Stimulated activated CD4-positive, alpha-beta T cell treated with anti-CD3 and anti-CD28 coated beads, TNF-alpha, amount 100 ng/mL, for 4 hours (primary cell): ENCODE data around the gene IPO9.
"Not testable (repeated sequence)": the region's sequence is repeated elsewhere in the genome, so short reads cannot be mapped to it uniquely, and the experiment has no call there.

Source experiments
- DNase-seq, 3 experiments: peaks; one replicate each; pipeline ENCODE4 v3.0.0-alpha.2; 2020; ENCODE audit warnings: low read depth in 3 of 3

Gene IPO9

DNA sequence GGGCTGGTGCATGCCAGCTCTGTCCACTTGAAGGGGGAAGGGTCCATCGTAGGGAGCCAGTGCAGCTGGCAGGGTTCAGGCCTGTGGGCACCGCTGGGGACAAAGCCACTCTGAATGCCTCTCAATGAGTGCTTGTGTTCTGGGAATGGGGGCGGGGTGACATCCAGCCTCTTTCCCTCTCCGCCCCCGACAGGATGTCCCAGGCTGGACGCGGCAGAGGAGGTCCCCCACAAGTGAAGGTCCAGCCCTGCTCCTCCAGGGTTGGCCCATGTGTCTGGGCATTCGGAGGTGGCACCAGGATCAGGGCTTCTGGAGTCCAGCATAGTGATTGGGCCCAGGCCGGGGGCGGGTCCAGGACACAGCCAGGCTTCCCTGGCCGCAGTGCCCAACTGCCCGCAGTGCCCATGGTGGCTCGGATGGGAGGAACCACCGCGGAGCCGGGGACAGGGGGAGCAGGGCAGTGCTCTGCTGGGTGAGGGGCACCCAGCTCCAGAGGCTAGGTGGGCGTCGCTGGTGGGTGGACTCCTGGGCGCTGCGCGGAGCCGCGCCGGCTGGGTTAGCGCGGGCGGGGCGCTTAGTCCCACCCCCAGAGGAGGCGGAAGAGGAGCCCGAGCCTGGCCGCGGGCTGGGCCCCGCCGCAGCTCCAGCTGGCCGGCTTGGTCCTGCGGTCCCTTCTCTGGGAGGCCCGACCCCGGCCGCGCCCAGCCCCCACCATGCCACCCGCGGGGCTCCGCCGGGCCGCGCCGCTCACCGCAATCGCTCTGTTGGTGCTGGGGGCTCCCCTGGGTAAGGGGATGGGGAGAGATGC lies 59.5 kb downstream of the IPO9 start, which contains the start of gene SHISA4:
Gene SHISA4, plus strand, starts transcription at position 617 of the 808 bp plus-strand sequence. Its CDS starts 97 bp downstream, at position 714.
- no peak for DNase-seq

DNA sequence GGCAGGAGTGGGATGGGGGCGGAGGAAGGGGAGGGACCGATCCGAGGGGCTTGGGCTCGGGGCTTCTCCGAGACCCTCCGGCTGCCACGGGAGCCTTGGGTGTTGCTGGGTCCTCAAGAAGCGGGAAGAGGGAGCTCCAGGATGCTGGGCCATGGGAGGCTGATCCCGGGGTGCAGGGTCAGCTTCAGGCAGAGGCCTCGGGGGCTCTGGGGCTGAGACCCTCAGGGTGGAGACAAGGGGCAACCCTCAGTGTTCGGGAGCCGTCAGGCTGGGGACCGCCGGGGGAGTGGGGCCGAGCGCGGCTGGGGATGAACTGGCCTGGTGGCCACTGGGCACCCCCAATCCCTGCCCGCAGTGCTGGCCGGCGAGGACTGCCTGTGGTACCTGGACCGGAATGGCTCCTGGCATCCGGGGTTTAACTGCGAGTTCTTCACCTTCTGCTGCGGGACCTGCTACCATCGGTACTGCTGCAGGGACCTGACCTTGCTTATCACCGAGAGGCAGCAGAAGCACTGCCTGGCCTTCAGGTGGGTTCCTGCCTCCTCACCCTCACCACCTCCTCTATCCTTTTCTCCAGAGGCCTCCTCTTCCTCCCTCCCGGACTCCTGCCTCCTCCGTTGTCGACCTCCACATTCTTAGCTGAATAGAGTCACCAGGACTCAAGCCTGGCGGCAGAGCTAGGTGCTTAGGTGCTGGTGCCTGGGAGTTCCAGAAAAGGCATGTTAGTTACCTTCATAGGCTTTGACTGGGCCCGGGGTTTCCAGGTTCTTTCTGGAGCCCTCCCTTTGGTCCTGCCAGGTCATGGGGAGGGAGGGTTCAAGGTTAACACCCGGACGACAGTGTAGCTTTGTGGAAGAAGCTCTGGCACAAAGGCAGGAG lies 60.4 kb downstream of the IPO9 start:
- no peak for DNase-seq

DNA sequence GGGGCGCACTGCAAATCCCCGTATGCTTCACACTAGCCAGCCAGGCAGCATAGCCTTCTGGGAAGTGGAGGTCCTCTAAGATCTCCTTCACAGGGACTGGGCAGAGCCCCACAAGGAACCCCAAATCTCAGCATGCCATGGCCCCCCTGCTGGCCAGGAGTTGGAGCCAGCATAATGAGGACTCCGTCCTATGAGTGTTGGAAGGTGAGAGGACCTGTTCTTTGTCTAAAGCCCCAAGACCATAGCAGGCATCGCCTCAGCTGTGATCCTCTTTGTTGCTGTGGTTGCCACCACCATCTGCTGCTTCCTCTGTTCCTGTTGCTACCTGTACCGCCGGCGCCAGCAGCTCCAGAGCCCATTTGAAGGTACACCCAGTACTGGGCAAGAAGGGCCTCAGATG lies 61.3 kb downstream of the IPO9 start:
- DNase-seq: no peak

DNA sequence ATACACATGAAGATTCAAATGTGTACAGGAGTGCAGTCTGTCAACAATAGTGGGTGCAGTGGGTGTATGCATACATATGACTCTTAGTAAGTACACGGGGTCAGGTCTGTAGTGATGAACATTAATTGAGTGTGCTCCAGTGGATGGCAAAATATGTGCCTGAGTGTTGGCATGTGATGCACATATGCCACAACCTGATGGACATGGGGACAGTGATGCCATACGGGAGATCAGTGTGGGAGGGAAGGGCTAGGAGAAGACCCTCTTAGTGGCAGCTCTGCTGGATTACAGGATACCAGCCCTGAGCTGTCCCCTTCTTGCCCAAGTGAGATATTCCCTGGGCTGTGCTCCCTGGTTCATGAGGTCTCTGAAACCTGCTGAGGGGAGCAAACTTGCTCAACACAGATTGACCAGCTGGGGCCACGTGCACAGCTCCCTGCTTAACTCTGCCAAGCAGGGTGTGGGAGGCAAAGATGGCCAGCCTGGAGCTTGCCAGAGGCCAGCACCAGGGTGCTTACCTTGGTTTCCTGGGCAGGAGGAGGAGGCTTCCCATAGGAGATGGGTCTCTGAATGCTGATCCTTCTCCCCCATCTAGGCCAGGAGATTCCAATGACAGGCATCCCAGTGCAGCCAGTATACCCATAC lies 62.0 kb downstream of the IPO9 start:
- no peak for DNase-seq

DNA sequence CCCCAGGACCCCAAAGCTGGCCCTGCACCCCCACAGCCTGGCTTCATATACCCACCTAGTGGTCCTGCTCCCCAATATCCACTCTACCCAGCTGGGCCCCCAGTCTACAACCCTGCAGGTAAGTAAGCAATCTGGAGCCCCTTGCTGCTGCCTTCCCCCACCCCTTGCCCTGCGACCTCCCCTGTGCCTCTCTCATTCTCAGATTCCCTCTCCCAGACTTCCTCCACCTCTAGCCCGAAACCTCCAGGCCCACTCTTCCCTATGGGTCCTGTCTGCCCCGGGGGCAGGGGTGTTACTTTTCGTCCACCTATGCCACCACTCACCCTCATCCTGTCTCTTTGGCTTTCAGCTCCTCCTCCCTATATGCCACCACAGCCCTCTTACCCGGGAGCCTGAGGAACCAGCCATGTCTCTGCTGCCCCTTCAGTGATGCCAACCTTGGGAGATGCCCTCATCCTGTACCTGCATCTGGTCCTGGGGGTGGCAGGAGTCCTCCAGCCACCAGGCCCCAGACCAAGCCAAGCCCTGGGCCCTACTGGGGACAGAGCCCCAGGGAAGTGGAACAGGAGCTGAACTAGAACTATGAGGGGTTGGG lies 62.6 kb downstream of the IPO9 start:
- no peak for DNase-seq

DNA sequence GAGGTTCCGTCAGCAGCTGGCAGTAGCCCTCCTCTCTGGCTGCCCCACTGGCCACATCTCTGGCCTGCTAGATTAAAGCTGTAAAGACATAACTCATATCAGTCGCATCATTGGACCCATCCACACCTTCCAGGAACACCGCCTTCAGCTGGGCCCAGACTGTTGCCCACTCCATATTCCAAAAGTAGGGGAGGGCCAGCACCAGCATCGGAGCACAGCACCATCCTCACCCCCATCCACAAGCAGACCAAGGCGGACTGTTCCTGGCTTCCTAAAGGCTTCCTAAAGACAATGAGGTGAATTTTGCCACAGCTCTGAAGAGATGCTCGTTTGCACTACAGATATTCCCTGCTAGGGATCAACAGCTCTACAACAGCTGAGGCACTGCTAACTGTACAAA lies 63.3 kb downstream of the IPO9 start:
- no peak for DNase-seq

DNA sequence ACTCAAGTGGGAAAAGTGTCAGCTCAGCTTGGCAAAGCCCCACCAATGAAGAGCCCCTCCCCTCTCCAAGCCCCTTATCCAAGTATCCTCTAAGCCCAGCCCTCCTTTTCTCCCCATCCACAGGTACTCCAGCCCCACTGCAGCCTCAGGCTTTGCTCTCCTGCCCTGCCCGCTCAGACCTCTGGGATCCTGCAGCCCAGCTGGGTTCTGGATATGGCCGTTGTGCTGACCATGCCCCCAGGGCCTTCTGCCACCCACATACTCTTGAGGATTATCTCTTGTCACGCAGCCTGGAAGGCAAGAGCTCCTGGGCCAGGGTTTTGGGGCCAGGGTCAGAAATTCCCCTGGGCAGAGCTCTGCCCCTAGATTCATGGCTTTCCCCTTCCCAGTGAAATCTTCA lies 64.5 kb downstream of the IPO9 start:
- no peak for DNase-seq

DNA sequence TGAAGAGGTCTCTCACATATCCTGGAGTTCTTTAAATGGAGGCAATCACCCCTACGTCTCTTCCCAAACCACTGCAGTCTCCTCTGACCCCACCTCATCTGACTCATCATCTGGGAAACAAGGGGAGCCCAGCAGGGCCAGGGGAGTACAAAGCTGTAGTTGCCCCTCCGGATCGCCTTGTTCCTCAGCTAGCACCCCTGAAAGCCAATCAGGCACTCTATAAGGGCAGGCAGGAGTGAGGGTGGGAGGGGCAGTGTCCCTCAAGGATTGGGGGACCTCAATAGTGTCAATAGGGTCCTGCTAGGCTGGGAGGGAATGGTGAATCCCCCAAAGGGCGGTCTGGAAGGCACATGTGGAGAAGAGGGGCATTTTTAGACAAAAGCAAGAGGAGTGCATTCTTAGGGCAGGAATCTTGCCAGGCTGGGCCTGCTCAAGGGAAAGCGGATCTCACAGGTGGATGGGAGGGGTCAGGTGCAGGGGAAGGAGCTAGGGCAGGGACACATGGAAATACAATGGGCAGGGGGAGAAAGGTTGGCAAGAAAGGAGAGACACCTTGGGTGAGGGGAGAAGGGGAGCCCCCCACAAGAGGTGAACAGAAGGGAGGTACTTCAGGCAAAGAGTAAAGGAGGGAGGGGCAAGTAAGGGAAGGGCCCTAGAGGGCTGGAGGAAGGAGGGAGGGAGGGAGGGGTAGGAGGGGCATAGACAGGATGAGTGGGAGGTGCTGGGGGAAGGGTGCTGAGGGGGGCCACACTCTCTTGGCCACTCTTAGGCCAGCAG lies 65.6 kb downstream of the IPO9 start:
- no peak for DNase-seq

DNA sequence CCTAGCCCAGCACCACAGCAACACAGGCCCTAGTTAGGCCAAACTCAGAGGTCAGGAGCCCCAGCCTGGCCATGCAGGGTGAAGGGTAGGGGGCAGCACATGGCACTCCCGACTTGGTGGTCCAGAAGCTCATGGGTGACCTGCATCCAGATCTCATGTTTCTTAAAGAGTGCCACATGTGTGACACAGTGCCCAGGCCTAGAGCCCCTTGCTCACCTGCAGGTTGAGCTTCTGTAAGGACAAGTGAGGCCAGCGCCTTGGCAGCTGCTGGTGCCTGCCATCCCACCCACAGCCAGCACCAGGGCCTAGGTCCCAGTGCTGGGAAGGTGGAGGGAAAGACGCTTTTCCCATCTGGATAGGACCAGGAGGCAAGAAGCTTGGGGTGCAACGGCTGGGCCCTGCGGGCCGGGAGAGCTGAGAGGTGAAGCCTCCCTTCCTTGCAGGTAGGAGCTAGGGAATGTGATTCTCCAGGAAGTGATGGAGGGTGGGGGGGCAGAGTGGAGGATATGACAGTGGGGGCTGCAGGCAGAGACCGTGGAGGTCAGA lies 66.2 kb downstream of the IPO9 start:
- DNase-seq: no peak

DNA sequence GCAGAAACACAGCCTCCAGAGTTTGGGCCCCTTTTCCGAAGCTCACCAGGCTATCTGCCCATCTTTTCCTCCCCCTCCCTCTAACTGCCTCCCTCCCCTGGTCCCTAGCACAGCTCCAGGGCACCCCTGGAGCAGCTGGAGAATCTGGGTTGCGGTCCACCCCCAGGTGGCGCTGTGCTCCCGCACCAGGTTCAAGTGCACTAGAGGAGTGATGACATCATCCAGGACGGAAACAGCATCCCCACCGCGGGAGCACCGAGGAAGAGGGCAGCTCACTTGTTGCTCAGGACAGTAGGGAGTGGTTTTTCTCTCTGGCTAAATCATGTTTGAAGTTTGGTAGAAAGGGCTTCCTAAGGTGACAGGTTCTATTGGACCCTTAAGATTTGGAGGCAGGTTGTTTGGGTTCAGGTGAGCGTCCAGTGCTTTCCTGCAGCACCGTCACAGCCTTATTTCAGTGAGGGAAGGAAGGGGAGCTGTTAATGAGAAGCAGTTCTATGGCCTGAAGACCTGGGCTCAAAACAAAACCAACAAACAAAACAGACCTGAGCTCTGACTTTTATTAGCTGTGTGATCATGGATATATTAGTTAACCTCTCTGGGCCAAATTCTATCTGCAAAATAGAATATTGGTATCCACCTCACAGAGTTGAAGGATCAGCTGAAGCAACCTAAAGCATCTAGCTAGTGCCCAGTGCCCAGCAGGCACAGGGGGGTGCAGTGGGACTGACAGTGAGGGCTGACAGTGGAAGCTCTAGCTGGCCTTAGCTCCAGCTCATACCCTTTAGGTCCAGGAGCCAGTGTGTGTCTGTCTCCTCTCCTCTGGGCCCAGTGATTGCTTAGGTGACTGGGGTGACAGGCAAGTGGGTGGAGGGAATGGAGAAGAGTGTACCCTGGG lies 67.2 kb downstream of the IPO9 start:
- DNase-seq: peak; percentile 62 to 66 (median 65)

DNA sequence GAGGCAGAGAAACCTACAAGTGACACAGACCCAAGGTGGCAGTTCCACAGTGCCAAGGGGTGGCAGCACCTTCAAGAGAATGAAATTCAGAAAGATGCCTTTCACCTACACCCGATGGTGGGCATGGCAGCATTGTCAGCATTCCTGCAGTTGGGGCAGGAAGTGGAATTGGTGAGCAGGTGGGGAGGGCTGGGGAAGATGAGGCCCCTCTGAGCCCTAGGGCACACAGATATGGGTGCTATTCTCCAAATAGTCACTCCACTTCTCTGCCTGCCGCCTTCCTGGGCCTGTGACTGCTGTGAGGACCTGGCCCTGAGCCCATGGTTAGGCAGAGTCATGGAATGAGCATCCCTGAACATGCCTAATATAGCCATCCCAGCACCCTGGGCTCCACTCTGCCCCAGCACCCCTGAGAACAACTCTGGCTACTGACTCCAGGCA lies 68.0 kb downstream of the IPO9 start:
- DNase-seq: no peak

DNA sequence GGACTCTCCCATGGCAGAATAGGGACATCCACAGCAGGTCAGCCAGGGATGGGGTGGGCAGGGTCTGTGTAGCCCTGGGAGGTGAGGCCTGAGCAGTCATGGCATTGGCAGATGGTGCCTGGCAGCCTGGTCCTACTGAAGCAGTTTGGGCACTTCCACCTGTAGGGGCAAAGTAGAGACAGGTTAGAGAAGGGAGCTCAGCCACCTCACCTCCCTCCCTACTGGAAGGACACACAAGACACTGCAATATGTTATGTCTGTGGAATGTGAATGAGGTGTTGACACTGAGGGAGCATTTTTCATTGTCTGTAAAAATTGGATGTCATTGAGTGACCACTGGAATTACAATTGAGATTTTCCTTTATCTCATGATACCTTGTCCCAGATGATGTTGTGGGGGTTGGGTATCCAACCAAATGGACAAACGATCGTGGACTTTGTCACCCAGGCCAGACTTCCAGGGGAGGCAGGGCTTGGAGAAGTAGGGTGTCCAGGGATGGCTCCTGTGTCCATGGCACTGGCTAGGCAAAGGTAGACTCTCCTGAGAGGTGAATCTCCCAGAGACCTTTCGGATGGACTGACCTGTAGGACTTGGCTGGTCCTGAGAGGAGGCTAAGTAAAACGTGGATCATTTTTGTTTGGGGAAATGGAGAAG lies 69.4 kb downstream of the IPO9 start:
- DNase-seq: no peak

DNA sequence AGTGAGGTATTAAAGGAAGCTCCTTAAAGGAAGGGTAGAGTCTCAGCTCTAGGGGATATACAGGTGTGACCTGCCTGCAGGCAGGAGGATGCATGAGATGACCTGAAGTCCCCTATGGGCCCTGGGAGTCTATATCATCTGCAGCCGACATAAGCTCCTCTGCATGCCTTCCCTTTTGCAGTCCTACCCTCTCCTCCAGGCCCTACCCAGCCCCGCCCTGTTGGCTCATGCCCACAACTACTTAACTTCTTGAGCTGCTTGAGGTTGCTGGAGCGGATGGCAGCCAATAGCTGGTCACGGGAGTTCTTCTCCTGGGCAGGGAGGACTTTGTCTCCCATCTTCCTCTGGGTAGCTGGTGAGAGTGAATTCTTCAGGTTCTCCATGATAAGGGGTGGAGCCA lies 70.0 kb downstream of the IPO9 start:
- DNase-seq: no peak

DNA sequence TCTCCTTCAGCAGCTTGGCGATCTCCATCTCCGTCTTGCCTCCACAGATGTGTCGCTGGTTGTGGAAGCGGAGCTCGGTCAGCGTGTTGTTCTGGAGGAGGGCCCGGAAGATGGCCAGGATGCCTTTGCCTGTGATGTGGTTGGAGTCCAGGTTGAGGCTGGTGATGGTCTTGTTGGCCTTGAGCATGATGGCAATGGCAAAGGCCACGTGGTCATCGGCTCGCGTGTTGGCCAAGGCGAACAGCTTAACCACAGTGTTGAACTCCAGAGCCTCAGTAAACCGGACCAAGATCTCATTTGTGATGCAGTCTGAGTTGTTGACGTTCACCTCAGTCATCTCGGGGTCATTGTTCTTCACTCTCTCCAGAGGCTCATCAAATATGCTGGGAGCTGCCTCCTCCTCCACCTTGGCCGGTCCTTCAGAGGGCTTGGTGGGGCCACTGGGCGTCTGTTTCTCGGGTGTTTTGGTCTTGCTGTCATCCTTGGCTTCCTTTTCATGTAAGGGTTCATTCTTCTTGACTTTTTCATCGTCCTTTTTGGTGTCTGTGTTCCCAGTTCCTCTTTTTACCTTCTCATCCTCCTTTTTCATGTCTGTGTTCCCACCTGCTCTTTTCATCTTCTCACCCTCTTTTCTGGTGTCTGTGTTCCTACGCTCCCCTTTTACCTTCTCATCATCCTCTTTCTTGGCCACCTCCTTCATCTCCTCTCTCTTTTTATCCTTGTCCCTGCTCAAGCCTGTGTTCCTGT lies 70.9 kb downstream of the IPO9 start:
- no peak for DNase-seq

DNA sequence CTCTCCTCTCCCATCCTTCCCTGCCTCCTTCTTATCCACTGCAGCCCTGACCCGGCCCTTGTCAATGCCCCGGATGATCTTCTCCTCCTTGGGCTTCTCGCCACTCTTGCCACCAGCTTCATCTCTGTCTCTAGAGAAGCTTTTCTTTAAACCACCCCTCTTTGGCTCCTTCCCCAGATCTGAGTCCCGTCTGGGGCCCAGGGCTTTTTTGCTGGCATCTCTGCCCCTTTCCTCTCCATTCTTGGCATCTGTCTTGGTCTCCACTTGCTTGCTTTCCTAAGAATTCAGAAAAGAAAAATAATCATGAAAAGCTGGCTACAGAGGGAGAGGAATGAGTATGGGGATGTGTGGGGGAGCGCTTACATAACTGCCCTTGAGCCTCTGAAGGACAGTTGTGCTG lies 71.5 kb downstream of the IPO9 start:
- DNase-seq: no peak

DNA sequence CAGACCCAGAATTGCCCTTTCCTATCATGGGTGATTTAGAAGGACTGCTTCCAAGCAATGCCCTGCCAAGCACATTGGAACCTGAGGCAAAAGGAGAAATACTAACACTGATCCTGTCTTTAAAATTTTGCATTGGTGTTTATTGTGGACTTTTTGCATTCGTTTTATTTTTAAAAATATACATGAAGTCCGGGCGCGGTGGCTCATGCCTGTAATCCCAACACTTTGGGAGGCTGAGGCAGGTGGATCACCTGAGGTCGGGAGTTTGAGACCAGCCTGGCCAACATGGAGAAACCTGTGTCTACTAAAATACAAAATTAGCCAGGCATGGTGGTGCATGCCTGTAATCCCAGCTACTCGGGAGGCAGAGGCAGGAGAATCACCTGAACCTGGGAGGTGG lies 72.1 kb downstream of the IPO9 start:
- DNase-seq: not testable (repeated sequence)

DNA sequence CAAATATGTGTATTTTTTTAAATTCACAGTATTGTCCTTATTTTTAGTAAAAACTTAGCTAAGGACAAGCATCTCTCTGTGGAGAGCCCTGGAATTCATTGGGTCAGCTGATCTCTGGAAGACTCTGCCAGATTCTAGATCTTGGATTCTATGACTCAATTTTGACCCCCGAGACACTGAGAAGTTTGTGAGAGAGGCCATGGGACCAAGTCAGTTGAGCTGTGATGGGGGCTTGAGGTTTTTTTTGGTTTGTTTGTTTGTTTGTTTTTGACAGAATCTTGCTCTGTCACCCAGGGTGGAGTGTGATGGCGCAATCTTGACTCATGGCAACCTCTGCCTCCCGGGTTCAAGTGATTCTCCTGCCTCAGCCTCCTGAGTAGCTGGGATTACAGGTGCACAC lies 73.2 kb downstream of the IPO9 start:
- no peak for DNase-seq

DNA sequence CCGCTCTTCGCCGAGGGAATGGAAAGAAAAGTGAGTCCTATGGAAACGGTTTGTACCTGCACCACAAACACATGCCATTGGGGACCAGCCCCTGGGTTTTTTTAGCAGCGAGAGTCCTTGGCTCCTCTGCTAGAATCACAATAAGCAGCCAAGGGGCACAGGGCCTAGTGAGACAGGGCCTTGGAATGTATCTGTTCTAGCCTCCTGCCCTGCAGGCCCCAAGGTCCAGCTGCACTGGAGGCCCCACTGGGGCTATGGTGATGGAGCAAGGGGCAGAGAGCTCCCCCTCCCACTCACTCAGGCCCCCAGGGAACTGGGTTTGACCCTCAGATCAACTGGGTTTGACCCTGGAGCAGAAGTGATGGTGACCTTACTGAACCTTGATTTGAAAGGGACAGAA lies 74.2 kb downstream of the IPO9 start:
- DNase-seq: no peak

DNA sequence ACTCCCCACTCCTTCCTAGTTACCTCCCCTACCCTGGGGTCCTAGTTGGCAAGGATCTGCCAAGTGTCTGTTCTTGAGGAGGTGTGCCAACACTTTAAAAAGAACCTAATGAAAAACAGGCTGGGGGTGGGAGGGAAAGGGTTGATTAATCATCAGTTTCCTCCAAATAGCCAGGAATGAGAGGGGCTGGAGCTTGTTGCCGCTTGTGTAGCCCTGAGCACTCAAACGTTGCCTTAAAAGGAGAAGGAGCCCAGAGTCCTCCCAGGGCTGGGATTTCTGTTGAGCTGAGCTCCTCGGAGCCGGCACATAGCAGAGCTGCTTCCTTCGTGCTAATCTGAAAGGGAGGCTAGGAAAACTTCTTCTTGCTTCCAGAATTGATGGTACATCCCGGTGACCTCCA lies 75.6 kb downstream of the IPO9 start:
- DNase-seq: no peak
